Raji (cell line): ENCODE results near the gene CASKIN1.

Source experiments
- POLR2A ChIP-seq: IDR thresholded peaks from 2 replicates; pipeline ENCODE4 v1.6.1; 2011; ENCODE audit warnings: low read depth, low read length, control low read depth; ENCODE audit not compliant: insufficient read depth

Gene CASKIN1, protein sequence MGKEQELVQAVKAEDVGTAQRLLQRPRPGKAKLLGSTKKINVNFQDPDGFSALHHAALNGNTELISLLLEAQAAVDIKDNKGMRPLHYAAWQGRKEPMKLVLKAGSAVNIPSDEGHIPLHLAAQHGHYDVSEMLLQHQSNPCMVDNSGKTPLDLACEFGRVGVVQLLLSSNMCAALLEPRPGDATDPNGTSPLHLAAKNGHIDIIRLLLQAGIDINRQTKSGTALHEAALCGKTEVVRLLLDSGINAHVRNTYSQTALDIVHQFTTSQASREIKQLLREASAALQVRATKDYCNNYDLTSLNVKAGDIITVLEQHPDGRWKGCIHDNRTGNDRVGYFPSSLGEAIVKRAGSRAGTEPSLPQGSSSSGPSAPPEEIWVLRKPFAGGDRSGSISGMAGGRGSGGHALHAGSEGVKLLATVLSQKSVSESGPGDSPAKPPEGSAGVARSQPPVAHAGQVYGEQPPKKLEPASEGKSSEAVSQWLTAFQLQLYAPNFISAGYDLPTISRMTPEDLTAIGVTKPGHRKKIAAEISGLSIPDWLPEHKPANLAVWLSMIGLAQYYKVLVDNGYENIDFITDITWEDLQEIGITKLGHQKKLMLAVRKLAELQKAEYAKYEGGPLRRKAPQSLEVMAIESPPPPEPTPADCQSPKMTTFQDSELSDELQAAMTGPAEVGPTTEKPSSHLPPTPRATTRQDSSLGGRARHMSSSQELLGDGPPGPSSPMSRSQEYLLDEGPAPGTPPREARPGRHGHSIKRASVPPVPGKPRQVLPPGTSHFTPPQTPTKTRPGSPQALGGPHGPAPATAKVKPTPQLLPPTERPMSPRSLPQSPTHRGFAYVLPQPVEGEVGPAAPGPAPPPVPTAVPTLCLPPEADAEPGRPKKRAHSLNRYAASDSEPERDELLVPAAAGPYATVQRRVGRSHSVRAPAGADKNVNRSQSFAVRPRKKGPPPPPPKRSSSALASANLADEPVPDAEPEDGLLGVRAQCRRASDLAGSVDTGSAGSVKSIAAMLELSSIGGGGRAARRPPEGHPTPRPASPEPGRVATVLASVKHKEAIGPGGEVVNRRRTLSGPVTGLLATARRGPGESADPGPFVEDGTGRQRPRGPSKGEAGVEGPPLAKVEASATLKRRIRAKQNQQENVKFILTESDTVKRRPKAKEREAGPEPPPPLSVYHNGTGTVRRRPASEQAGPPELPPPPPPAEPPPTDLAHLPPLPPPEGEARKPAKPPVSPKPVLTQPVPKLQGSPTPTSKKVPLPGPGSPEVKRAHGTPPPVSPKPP (N-terminal part only)

DNA sequence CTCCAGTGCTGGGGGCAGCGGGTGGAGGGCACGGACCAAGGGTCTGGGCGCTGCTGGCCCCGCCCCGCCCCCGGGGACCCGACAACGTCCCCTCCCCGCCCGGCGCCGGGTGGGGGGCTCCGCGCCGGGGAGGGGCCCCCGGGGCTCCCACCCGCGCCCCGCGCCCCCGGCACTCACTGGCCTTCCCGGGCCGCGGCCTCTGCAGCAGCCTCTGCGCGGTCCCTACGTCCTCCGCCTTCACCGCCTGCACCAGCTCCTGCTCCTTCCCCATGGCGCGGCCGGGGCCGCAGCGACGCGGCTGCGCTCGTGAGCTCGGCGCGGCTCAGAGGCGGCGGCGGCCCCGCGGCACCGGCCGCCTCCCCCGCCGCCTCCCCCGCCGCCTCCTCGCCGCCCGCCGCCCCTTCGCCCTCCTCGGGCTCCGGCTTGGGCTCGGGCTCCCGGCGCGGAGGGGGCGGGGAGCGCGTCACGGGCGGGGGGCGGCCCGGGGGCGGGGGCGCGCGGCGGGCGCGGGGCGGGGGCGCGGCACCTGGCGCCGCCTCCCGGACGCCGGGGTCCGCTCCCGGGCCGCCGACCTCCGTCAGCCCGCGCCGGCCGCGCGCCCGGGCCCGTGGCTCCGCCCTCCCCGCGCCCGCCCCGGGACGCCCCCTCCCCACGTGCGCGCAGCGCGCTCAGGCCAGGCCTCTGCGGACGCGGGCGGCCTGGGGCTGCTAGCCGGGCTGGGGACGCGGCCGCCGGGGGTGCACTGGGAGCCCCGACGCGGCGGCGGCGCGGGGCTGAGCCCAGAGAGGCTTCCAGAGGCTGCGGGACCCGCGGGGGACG, at the start of gene CASKIN1:
Gene CASKIN1, minus strand, starts transcription at position 444 of the 819 bp plus-strand sequence. Its CDS starts 173 bp downstream, at position 271.
- no peak for TF ChIP-seq POLR2A

DNA sequence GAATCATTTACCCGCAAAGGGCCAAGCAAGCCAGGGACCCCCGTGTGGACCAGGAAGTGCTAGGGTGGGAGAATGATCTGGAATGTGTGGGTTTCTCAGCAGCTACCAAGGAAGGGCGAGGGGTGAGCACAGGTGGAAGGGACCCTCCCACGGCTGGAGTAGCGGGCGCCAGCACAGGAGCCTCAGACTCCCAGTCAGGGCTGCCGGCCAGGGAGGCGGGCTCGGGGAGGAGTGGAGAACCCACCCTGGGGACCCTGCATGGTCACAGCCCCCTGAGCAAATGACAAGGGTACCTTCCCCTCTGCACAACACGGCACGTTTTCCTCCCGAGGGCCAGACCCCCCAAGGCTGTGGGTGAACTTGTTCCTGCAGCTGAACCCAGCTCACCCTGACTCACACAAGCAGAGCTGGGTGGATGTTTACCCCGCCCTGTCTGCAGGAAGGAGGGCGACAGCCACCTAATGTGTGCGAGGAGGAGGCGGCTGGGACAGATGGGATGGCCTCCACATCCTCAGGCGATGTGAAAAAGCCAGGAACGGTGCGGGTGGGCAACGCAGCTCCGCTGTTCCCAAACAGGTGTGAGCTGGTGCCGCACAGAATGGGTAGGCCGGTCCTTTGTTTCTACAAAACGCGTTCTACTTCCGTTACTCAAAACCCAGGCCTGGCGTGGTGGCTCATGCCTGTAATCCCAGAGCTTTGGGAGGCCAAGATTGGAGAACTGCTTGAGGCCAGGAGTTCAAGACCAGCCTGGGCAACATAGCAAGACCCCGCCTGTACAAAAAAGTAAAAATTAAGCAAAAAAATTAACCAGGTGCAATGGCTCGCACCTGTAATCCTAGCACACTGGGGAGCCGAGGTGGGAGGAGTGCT, 48.8 kb upstream of the CASKIN1 start:
- no peak for TF ChIP-seq POLR2A

DNA sequence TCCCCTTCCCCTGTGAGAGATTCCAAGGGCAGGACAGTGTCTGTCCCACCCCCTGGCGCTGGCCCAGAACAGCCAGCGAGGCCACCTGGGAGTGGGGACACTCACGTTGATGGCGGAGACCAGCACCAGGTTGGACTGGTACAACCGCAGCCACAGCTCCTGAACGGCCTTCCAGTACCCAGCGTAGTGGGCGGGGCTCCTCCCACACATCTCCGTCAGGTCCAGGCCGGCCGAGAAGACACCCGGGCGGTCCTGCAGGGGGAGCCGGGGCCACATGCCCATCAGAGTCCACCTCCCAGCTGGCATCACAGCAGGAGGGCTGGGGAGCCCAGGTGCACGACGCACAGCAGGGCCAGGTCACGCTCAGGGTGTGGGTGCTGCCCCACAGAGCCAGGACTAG, 47.9 kb upstream of the CASKIN1 start:
- TF ChIP-seq POLR2A, result no peak

DNA sequence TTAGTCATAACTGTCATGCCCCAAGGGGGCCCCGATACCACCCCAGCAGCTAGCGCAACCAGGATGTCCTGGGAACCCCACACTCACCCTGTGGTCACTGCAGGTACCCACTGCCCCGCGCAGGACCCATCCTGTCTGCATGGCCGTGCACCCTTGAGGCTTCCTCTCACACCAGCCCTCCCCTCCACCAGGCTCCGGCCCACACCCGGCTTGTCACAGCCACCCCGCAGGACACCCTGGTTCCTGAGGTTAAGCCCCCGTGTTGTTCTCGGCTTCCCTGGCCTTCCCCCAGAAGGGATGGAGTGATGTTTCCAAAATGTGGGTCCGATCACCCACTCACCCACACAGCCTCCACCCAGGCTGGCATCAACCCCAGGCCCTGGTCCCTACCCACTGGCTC, 47.4 kb upstream of the CASKIN1 start:
- 0 out of 2 replicates have a peak, but pooled peaks have one; percentile 13 for TF ChIP-seq POLR2A

DNA sequence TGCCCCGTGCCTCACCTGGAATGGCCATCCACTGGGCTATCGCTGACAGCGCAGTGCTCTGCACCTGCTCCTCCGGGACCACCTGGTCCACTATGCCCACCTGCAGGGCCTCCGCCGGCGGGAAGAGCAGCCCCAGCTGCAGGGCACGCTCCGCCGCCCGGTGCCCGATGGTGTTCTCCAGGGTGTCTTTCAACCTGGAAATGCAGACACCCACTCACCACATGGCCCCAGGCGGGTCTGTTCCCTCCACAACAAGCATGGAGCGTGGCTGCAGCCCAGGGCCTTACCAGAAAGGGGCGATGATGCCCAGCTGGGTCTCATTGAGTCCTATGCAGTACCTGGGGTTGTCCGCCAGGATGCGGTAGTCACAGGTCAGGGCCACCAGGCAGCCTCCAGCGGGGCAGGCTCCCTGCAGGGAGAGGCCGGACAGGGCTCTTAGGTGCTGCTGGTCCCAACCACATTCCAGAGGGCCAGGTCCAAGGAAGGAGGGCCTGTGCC, 46.7 kb upstream of the CASKIN1 start:
- no peak for TF ChIP-seq POLR2A

DNA sequence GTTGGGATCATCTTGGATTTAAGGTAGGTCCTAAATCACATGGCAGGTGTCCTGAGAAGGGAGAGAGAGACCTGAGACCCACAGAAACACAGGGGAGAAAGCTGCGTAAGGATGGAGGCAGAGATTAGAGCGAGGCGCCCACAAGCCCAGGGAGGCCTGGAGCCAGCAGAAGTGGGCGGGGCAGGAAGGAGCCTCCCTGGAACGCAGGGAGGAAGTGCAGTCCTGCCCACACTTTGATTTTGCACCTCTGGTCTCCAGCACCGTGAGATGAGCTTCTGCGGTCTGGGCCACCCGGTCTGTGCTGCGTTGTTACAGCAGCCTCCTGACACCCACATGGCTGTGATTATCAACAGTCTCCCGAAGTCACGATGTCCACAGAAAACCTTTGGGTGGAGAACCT, 46.2 kb upstream of the CASKIN1 start:
- TF ChIP-seq POLR2A, result no peak

DNA sequence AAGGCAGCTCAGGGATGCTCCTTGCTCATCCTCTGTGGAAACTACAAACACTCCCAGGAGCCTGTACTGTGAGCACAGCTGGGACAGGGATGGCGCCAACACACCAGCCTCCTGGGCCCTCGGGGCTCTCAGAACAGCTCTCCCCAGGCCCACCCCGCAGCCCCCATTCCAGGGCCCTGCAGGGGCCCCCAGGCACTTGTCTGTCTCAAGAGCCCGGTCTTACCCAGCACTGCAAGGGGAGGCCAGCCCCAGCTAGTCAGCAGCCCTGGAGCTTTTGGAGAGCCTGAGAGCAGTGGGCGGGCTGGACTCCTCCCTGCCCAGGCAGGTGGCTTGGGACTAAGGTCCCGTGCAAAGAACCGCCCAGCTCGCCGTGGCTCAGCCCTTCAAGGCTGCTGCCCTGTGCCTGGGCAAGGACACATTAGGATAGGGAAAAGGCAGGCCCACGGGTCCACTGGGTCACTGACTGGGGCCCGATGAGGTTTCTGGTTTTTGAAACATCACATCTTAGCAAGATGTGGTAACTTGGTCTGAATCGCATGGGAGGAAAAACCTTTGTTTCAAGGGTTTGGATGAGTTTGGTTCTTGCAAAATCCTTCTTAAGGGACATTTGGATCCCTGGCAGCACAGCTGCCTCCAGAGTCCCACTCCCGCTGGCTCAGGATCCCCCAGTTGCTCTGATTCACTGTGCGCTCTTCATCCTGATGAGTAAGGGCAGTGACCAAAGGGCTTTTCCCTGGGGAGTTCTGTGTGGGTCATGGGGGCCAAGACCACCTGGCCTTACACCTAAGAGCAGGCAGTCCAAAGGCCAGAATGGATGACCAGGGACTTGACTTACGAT, 42.7 kb upstream of the CASKIN1 start:
- TF ChIP-seq POLR2A, result no peak

DNA sequence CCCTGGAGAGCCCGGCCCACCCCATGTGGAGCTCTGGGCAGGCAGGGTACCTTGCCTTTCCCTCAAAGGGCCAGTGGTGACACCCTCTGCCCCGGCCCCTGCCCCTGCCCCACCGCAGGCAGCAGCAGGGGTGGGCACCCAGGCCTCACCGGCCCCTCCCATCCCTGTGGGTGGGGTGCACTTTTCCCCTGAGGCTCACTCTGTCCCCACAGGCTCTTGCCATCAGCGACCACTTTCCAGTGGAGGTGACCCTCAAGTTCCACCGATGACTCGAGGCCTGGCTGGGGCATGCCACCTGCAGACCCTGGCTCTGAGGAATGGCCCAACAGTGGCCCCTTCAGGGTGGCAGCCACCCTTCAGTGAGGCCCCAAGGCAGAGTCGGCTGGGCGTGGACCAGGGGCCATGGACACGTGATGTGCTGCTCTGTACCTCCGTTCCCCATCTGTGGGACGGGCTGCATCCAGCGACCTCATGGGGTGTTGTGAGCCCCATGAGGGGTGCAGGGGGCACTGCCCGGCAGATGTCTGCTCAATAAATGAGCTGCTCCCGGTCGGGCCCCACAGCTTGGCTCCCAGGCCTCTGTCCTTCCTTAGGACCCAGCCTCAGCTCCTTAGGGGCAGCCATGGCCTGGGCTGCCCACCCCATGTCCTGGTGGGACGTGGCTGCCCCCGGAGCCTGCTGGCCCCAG, 41.9 kb upstream of the CASKIN1 start:
- 0 out of 2 replicates have a peak, but pooled peaks have one; percentile 19 for TF ChIP-seq POLR2A

DNA sequence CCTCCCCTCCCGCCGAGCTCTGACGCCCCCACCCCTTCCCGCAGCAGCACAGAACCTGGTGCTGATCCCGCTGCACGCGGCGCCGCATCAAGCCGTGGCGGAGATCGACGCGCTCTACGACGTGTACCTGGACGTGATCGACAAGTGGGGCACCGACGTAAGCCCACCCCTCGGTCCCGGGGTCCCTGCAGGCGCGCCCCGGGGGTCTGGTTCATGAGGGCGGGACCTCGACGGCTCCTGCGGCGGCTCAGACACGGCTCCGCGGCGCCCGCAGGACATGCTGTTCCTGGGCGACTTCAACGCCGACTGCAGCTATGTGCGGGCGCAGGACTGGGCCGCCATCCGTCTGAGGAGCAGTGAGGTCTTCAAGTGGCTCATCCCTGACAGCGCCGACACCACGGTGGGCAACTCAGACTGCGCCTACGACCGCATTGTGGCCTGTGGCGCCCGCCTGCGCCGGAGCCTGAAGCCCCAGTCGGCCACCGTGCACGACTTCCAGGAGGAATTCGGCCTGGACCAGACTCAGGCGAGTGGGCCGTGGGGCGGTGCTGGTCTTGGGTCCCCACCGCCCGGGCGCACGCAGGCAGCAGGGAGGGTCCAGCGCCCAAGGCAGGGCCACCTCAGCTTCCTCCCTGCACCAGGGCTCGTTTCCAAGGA, 41.2 kb upstream of the CASKIN1 start:
- no peak for TF ChIP-seq POLR2A

DNA sequence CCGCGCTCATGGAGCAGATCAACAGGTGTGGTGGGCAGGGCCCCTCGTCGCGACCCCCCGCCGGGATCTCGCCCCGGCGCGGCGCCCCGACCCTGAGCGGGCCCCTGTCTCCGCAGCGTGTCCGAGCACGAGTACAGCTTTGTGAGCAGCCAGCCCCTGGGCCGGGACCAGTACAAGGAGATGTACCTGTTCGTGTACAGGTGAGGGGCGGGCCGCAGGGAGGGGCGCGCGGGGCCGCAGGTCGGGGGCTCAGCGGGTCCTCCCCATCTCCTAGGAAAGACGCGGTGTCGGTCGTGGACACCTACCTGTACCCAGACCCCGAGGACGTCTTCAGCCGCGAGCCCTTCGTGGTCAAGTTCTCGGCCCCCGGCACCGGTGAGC, 40.7 kb upstream of the CASKIN1 start:
- TF ChIP-seq POLR2A, result no peak
